Measurements from ENCODE around the gene TPST2. TPM values are rescaled to one million over a fixed set of nuclear protein-coding genes. Genes with fewer than 3 reads are reported as not detected.

Gene TPST2
- total and polyA plus RNA-seq, 10 of the 15 experiments (the other 5 are each of a cell fraction or from before 2014, with no cell fraction given) = 6.3 to 33.7 (median 28.4) TPM

DNA sequence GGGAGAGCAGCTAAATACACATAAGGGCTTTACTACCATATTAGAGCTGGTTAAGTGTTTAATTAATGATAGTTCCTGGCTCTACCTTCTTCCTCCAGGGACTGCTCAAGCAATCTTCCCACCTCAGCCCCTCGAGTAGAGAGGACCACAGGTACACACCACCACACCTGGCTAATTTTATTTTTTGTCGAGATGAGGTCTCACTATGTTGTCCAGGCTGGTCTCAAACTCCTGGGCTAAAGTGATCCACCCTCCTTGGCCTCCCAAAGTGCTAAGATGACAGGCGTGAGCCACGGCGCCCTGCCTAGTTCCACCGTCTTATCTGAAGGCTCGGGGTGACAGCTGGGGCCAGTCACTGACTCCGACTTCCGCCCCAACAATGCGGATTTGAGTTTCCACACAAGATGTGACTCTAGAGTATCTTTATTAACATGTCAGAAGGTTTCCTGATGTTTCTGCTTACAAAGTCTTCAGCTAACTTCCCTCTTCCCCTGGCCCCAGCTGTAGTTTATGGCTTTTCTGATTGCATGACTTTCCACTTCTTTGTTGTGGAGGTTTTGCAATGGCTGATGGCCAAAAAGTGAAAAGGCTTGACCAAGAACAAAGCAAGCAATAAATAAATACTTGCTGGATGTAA, 16.8 kb downstream of the TPST2 start (continued):
- TF ChIP-seq SREBF2 (IDR thresholded peaks at IDR 0.05; ENCODE audit: low read length) (no peak), YBX1 (IDR thresholded peaks at IDR 0.05) (no peak)
- TF ChIP-seq, protein P1, sequence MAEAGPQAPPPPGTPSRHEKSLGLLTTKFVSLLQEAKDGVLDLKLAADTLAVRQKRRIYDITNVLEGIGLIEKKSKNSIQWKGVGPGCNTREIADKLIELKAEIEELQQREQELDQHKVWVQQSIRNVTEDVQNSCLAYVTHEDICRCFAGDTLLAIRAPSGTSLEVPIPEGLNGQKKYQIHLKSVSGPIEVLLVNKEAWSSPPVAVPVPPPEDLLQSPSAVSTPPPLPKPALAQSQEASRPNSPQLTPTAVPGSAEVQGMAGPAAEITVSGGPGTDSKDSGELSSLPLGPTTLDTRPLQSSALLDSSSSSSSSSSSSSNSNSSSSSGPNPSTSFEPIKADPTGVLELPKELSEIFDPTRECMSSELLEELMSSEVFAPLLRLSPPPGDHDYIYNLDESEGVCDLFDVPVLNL (IDR thresholded peaks at IDR 0.05; ENCODE audit: low read depth, low read length) = no peak

DNA sequence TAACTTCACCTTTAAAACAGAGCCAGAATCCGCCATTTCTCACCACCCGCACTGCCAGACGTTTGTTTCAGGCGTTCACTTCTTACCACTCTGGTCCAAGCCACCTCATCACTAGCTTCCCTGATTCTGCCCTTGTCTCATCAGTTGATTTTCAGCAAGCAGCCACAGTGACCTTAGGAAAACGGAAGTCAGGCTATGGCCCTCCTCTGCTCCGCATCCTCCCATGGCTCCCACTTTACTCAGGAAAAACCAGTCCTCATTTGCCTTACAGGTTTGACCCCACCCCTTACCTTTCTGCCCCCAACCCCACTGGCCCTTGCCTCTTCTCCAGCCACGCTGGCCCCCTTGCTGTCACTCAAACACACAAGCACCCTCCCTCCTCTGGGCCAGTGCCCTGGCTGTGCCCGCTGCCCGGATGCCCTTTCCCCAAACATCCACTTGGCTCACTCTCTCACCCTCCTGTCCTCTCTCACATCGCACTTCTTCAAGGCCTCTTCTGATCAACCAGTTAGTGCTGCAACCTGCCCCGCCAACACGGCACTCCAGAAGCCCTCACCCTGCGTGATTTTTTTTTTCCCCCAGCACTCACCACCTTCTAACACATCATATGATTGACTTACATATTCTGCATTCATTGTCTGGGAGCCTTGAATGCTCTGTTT, 18.9 kb downstream of the TPST2 start:
- WGBS (ENCODE audit: insufficient coverage, insufficient replicate concordance, low lambda C conversion rate, missing lambda C conversion rate) = 84% methylated on average over 13 of the region's 13 CpGs
- BruUV-seq (replicated peaks) = no TSS peak
- H3K36me3 ChIP-seq (ENCODE audit: control insufficient read depth in 2 of 2, insufficient read depth in 2 of 2, low read length in 1 of 2) = peaks cover 0 to 3% of the 10 kb centered on the region in 2 experiments; a peak in 1 of 4 replicates
- no peak overlapping the region for H3K9ac ChIP-seq (ENCODE audit: control insufficient read depth, insufficient read depth, low read length)
- DNase-seq (ENCODE audit: low read depth, low spot score) (no peak), FAIRE-seq (no peak), ATAC-seq (no peak)
- TF ChIP-seq CHD4 (IDR thresholded peaks at IDR 0.05) (no peak), TBL1XR1 (IDR thresholded peaks at IDR 0.05; ENCODE audit: low read depth, low read length) (no peak), ASH2L (IDR thresholded peaks at IDR 0.05; ENCODE audit: borderline replicate concordance, low read depth) (no peak), SUPT20H (IDR thresholded peaks at IDR 0.05; ENCODE audit: borderline replicate concordance, control insufficient read depth, low read depth, low read length) (no peak), JUND (IDR thresholded peaks at IDR 0.05; ENCODE audit: low read depth, low read length) (no peak), EGR1 (IDR thresholded peaks at IDR 0.05; ENCODE audit: borderline replicate concordance in 1 of 2, low read depth in 2 of 2, low read length in 2 of 2) (no peak), CBFB (IDR thresholded peaks at IDR 0.05; ENCODE audit: low read depth) (no peak), BACH1 (IDR thresholded peaks at IDR 0.05; ENCODE audit: borderline replicate concordance) (no peak), RAD21 (IDR thresholded peaks at IDR 0.05; ENCODE audit: insufficient read depth, low read depth, low read length) (no peak), BHLHE40 (IDR thresholded peaks at IDR 0.05; ENCODE audit: borderline replicate concordance in 1 of 2, low read depth in 2 of 2, low read length in 1 of 2) (no peak)
- ChIA-PET CTCF (no interaction called here), RAD21 (ENCODE audit: unreplicated experiment) (no interaction called here), SMC1A (ENCODE audit: uncharacterized antibody, unreplicated experiment) (no interaction called here), POLR2A (no interaction called here)
- H4K20me1 ChIP-seq (ENCODE audit: control insufficient read depth, insufficient read depth) = no peaks in the 10 kb centered on the region
- H3K9me3 ChIP-seq (replicated peaks; ENCODE audit: control insufficient read depth, insufficient read depth, low read length) = no peaks in the 10 kb centered on the region
- H3K79me2 ChIP-seq (ENCODE audit: control insufficient read depth, insufficient read depth, low read length) = peaks cover 2% of the 10 kb centered on the region; the same call in 1 of the 2 replicates
- H3K4me3 ChIP-seq = no peak overlapping the region
- H3K4me1 ChIP-seq (ENCODE audit: control insufficient read depth, insufficient read depth, low read length) = peaks cover 2% of the 10 kb centered on the region; the same call in 1 of the 2 replicates
- no peak overlapping the region for H2AFZ ChIP-seq (ENCODE audit: control insufficient read depth, low read depth, low read length)
- no peak overlapping the region for H3K27ac ChIP-seq (ENCODE audit: control insufficient read depth, insufficient read depth)
- intact Hi-C loops (cut with micrococcal nuclease; ENCODE audit: unreplicated experiment) (no loop called here), in situ Hi-C loops (cut with MboI) (no loop called here)
- H3K27me3 ChIP-seq (replicated peaks in 1 of 2; ENCODE audit: control insufficient read depth in 2 of 2, insufficient read depth in 2 of 2, low read length in 1 of 2) = no peaks in the 10 kb centered on the region
- H3K4me2 ChIP-seq (ENCODE audit: control insufficient read depth, insufficient read depth) = no peak overlapping the region
